ENCODE results near the gene AFTPH.
A peak's percentile ranks its signal among the peaks of the same experiment; 100 is the strongest.

Gene AFTPH

DNA sequence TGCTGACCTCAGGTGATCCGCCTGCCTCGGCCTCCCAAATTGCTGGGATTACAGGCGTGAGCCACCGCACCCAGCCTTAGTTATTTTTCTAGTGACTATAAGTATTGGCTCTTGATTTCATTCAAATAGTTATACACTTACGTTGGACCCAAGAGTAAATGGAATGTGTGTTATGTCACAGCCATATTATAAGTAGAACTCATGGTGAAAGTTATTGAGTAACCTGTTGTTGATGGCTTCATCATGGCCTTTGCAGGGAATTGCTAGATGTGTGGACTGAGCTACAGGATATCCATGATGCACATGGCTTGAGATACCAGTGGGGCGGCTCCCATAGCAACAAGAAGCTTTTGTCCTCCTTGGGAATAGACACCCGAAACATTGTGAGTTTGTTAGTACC is 44.7 kb downstream of the AFTPH start:
- TF ChIP-seq, protein P1, sequence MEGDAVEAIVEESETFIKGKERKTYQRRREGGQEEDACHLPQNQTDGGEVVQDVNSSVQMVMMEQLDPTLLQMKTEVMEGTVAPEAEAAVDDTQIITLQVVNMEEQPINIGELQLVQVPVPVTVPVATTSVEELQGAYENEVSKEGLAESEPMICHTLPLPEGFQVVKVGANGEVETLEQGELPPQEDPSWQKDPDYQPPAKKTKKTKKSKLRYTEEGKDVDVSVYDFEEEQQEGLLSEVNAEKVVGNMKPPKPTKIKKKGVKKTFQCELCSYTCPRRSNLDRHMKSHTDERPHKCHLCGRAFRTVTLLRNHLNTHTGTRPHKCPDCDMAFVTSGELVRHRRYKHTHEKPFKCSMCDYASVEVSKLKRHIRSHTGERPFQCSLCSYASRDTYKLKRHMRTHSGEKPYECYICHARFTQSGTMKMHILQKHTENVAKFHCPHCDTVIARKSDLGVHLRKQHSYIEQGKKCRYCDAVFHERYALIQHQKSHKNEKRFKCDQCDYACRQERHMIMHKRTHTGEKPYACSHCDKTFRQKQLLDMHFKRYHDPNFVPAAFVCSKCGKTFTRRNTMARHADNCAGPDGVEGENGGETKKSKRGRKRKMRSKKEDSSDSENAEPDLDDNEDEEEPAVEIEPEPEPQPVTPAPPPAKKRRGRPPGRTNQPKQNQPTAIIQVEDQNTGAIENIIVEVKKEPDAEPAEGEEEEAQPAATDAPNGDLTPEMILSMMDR (IDR thresholded peaks at IDR 0.05; ENCODE audit: insufficient read depth, low read length, poor library complexity, severe bottlenecking): no peak
- DNase-seq (ENCODE audit: extremely low read depth, insufficient read length): no peak
- Histone ChIP-seq H3K36me3 (ENCODE audit: control insufficient read depth, insufficient read depth, low read length) (peaks cover 2% of the 10 kb centered on the region), H3K27me3 (replicated peaks; ENCODE audit: control insufficient read depth, insufficient read depth, low read length) (no peaks in the 10 kb centered on the region), H3K4me3 (replicated peaks; ENCODE audit: low read depth, low read length) (no peak overlapping the region)

DNA sequence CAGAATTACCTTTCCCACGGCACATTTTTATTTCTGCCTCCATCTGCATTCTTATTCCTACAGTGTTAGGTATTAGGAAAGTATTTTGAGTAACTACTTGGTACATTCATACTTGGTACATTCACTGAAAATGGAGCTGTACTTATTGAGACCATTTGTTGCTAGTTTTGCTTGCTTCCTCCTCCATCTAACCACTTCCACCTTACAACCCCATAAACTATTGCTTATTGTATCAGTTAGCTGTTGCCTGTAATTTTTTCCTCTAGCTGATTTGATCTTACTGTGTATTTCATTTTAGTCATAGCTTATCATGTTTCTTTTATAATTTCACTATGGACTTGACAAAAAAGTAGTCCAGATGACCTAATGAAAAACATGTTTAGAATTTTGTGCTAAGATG is 50.7 kb downstream of the AFTPH start:
- no peaks in the 10 kb centered on the region for H3K27me3 ChIP-seq (replicated peaks; ENCODE audit: control insufficient read depth, insufficient read depth, low read length)
- TF ChIP-seq, protein P1 (IDR thresholded peaks at IDR 0.05; ENCODE audit: insufficient read depth, low read length, poor library complexity, severe bottlenecking): no peak
- H3K36me3 ChIP-seq (ENCODE audit: control insufficient read depth, insufficient read depth, low read length): peaks cover 6% of the 10 kb centered on the region
- DNase-seq (ENCODE audit: extremely low read depth, insufficient read length): no peak
- no peak overlapping the region for H3K4me3 ChIP-seq (replicated peaks; ENCODE audit: low read depth, low read length)

DNA sequence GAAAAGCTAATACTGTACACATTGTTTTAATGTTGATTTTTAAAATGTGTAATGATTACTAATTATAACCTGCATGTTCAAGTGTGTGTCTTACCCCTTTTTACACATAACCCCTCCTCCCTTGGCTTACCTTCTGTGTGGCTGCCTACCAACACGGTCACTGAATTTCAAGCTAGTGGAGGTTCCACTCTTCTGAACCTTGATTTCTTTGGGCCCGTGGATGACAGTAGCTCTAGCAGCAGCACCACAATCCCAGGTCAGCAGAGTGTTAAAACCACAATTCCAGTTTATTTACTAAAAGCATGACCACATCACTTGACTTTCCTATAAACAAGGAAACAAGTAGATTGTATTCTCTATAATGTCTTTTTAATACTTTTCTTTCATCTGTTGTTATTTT is 56.9 kb downstream of the AFTPH start:
- TF ChIP-seq, protein P1 (IDR thresholded peaks at IDR 0.05; ENCODE audit: insufficient read depth, low read length, poor library complexity, severe bottlenecking): no peak
- DNase-seq (ENCODE audit: extremely low read depth, insufficient read length): no peak
- peaks cover 1% of the 10 kb centered on the region for H3K36me3 ChIP-seq (ENCODE audit: control insufficient read depth, insufficient read depth, low read length)
- H3K4me3 ChIP-seq (replicated peaks; ENCODE audit: low read depth, low read length): no peak overlapping the region
- no peaks in the 10 kb centered on the region for H3K27me3 ChIP-seq (replicated peaks; ENCODE audit: control insufficient read depth, insufficient read depth, low read length)

DNA sequence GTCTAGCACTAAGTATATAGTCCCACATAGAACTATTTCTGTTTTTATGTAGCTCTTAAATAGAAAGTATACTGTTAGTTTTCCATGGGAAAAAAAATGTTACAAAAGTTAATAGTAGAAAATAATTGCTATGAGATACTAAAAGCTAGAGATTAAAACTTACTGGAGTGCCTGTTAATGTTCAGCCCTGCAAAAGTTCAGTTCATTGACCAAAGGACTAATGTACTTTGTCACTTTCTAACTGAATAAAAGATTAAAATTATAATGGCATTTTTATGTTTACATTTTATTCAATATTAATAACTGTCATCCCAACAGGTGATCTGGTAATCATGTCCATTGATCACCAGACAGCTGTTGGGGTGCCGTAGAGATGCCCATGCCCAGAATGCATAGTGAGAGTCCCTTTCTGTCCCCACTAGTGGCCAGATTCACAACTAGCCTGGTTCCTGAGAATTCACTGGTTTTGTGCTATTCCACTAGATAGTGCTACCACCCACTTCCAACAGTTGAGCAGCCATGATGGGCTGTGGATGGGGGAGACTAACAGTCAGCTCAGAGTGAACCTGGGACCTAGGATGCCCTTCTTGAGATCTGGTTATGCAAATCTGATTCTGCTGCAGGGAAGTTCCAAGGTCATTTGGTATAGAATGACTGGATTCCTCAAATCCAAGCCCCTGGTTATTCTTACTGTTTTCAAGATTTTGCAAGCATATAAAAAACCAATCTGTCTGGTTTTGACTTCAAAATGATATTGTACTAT is 57.8 kb downstream of the AFTPH start:
- DNase-seq (ENCODE audit: extremely low read depth, insufficient read length): no peak
- Histone ChIP-seq H3K4me3 (replicated peaks; ENCODE audit: low read depth, low read length) (no peak overlapping the region; the same call in none of the 2 replicates), H3K27me3 (replicated peaks; ENCODE audit: control insufficient read depth, insufficient read depth, low read length) (no peaks in the 10 kb centered on the region), H3K36me3 (ENCODE audit: control insufficient read depth, insufficient read depth, low read length) (peaks cover 1% of the 10 kb centered on the region)
- TF ChIP-seq, protein P1 (IDR thresholded peaks at IDR 0.05; ENCODE audit: insufficient read depth, low read length, poor library complexity, severe bottlenecking): no peak

DNA sequence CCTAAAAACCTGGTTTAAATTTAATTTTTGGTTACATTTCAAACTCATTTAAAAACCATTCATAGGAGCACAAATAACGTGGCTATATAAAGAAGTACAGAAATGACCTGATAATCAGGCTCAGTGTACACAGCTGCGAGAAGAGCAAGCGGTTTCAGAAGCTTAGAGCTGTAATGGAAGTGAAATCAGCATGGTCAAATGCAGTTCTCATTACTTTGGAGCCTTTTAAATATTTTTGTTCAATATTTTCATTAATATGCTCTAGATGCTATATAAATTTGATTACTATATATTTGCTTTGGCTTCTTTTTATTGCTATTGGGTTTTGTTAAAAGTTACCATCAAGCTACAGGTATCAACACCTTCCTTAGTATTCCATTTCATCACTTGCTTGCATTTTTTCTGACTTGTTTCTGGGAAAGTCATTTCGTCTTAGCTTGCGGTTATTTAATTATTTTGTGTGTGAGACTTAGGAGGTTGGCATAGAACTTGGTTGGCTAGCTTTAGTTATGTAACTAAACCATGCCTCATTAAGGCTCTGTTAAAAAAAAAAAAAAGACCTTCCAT is 58.7 kb downstream of the AFTPH start:
- peak; percentile 56 for DNase-seq (ENCODE audit: extremely low read depth, insufficient read length)

More for the DNA sequence above, 58.7 kb downstream of the AFTPH start:
- H3K27me3 ChIP-seq (replicated peaks; ENCODE audit: control insufficient read depth, insufficient read depth, low read length): no peaks in the 10 kb centered on the region
- no peaks in the 10 kb centered on the region; the same call in none of the 2 replicates for H3K36me3 ChIP-seq (ENCODE audit: control insufficient read depth, insufficient read depth, low read length)
- TF ChIP-seq, protein P1 (IDR thresholded peaks at IDR 0.05; ENCODE audit: insufficient read depth, low read length, poor library complexity, severe bottlenecking): no peak
- no peak overlapping the region for H3K4me3 ChIP-seq (replicated peaks; ENCODE audit: low read depth, low read length)
